ENCODE data around the gene ANKHD1.

Gene ANKHD1, protein sequence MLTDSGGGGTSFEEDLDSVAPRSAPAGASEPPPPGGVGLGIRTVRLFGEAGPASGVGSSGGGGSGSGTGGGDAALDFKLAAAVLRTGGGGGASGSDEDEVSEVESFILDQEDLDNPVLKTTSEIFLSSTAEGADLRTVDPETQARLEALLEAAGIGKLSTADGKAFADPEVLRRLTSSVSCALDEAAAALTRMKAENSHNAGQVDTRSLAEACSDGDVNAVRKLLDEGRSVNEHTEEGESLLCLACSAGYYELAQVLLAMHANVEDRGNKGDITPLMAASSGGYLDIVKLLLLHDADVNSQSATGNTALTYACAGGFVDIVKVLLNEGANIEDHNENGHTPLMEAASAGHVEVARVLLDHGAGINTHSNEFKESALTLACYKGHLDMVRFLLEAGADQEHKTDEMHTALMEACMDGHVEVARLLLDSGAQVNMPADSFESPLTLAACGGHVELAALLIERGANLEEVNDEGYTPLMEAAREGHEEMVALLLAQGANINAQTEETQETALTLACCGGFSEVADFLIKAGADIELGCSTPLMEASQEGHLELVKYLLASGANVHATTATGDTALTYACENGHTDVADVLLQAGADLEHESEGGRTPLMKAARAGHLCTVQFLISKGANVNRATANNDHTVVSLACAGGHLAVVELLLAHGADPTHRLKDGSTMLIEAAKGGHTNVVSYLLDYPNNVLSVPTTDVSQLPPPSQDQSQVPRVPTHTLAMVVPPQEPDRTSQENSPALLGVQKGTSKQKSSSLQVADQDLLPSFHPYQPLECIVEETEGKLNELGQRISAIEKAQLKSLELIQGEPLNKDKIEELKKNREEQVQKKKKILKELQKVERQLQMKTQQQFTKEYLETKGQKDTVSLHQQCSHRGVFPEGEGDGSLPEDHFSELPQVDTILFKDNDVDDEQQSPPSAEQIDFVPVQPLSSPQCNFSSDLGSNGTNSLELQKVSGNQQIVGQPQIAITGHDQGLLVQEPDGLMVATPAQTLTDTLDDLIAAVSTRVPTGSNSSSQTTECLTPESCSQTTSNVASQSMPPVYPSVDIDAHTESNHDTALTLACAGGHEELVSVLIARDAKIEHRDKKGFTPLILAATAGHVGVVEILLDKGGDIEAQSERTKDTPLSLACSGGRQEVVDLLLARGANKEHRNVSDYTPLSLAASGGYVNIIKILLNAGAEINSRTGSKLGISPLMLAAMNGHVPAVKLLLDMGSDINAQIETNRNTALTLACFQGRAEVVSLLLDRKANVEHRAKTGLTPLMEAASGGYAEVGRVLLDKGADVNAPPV (N-terminal part only)

GRCh38 chr5:140401362-140402257 is at the start of gene ANKHD1:
Gene ANKHD1, plus strand, starts transcription at chr5:140401833. Its CDS starts 135 bp downstream, at chr5:140401968.
- H3K4me3 ChIP-seq (ENCODE audit: low read length) = peak within 1 kb of the TSS; percentile 79
- no peak for TF ChIP-seq ZNF274 (IDR thresholded peaks at IDR 0.05; ENCODE audit: low read depth, low read length)

DNA sequence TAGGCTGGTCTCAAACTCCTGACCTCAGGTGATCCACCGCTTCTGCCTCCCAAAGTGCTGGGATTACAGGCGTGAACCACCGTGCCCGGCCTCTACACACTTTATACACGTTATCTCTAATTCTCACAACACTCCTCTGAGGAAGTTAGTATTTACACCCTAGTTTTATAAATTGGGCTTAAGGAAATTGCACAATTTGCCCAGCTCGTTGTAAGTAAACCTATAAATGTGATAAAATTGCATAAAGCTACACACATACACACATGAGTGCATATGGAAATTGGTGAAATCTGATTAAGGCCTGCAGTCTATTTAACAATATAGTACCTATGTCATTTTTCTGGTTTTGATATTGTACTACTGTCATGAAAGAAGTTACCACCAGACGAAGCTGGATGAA is 46.1 kb upstream of the ANKHD1 start:
- TF ChIP-seq ZNF274 (IDR thresholded peaks at IDR 0.05; ENCODE audit: low read depth, low read length) = no peak

GRCh38 chr5:140356853-140357725 is 44.5 kb upstream of the ANKHD1 start:
- TF ChIP-seq ZNF274 (IDR thresholded peaks at IDR 0.05; ENCODE audit: low read depth, low read length) = no peak
- H3K4me3 ChIP-seq (ENCODE audit: low read length) = no peak overlapping the region

More for the DNA sequence above, 46.1 kb upstream of the ANKHD1 start:
- H3K4me3 ChIP-seq (ENCODE audit: low read length) = no peak overlapping the region

DNA sequence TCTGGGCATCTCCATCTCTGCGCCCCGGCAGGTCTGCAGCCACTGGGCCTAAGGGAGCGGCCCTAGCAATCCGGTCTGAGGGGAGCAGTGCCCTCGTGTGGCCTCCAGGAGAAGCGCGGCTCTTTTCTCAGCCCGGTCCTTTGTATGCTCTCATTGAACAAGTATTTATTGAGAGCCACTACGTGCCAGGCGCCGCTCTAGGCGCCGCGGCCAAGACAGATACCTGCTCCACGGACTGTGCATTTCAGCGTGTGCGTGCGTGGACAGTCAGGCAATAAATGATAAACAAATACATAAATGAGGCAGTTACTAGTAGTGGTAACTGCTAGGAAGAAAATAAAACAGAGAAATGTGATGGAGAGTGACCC is 43.9 kb upstream of the ANKHD1 start:
- H3K4me3 ChIP-seq (ENCODE audit: low read length) = no peak overlapping the region
- TF ChIP-seq ZNF274 (IDR thresholded peaks at IDR 0.05; ENCODE audit: low read depth, low read length) = no peak

- TF ChIP-seq ZNF274 (IDR thresholded peaks at IDR 0.05; ENCODE audit: low read depth, low read length) = no peak
- no peak overlapping the region for H3K4me3 ChIP-seq (ENCODE audit: low read length)
These were observed 42.8 kb upstream of the ANKHD1 start for GRCh38 chr5:140358738-140359310.

DNA sequence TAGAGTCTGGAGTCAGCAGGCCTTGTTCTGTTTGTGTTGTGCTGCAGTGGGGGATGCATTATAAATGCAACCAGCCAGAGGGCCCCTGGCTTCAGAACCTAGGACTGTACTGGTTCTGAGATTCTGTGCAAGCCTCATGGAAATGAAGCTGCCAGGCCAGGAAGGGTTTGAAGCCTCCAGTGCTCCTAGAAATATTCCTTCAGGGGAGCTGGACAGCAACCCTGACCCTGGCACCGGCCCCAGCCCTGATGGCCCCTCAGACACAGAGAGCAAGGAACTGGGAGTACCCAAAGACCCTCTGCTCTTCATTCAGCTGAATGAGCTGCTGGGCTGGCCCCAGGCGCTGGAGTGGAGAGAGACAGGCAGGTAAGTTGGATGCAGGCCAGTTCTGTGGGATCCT is 41.5 kb upstream of the ANKHD1 start, which contains the start of gene SLC4A9:
SLC4A9 (plus strand) TSS at position 94 of the 400 bp plus-strand sequence; CDS start at position 137, 43 bp downstream.
- no peak within 1 kb of the TSS for H3K4me3 ChIP-seq (ENCODE audit: low read length)
- no peak for TF ChIP-seq ZNF274 (IDR thresholded peaks at IDR 0.05; ENCODE audit: low read depth, low read length)

- TF ChIP-seq ZNF274 (IDR thresholded peaks at IDR 0.05; ENCODE audit: low read depth, low read length) = no peak
- no peak overlapping the region for H3K4me3 ChIP-seq (ENCODE audit: low read length)
These were observed 40.8 kb upstream of the ANKHD1 start for GRCh38 chr5:140360681-140361479.

DNA sequence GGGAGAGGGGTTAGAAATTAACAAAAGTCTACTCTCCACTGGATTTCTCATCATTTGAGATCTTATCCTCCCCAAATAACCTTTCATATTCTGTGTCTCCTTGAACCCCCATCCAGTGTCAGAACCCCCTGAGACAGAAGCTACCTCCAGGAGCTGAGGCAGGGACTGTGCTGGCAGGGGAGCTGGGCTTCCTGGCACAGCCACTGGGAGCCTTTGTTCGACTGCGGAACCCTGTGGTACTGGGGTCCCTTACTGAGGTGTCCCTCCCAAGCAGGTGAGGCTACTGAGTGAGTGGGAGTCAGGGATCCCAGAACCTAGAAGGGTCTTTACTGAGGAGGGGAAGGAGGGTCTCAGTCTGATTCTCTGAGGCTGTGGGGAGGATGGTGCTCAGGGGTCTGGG is 39.7 kb upstream of the ANKHD1 start:
- H3K4me3 ChIP-seq (ENCODE audit: low read length) = no peak overlapping the region
- no peak for TF ChIP-seq ZNF274 (IDR thresholded peaks at IDR 0.05; ENCODE audit: low read depth, low read length)

DNA sequence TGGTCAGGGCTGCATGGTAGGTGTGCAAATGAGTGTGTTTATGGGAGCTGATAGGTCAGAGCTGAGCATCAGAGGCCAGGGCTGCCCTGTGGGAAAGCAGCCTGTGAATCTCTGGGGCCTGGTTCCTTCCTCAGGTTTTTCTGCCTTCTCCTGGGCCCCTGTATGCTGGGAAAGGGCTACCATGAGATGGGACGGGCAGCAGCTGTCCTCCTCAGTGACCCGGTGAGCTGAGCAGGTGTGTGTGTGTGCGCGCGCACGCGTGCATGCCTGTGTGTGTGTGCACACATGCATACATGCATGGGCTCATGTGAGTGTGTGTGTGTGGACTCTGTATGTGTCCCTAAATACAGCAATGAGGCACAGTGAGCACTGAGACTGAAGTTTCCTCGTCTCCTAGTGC is 39.3 kb upstream of the ANKHD1 start:
- no peak overlapping the region for H3K4me3 ChIP-seq (ENCODE audit: low read length)
- TF ChIP-seq ZNF274 (IDR thresholded peaks at IDR 0.05; ENCODE audit: low read depth, low read length) = no peak

DNA sequence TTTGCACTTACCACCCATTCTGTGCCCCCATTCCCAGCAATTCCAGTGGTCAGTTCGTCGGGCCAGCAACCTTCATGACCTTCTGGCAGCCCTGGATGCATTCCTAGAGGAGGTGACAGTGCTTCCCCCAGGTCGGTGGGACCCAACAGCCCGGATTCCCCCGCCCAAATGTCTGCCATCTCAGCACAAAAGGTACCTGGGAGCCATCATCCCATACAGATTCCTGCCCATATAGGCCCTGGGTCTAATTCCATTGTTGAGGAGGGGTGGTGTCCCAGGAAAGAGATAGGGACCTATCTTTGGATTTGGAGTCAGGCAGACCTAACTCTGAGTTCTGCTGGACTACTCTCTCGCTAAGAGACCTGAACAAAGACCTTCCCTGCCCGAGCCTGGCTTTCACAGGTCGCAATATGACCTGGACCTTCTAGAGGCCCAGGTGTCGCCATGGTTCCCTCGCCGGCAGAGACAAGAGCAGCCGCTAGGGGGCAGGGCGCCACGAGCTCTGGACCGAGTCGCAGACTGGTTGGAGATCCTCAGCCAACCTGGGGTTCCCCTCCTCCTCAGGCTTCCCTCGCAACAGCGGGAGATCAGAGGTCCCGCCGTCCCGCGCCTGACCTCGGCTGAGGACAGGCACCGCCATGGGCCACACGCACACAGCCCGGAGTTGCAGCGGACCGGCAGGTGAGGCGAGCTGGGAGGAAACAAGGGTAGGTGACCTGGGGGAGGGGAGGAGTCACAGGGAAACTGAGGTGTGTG is 38.6 kb upstream of the ANKHD1 start:
- H3K4me3 ChIP-seq (ENCODE audit: low read length) = peak overlapping the region; percentile 28; the same call in 1 of the 2 replicates
- TF ChIP-seq ZNF274 (IDR thresholded peaks at IDR 0.05; ENCODE audit: low read depth, low read length) = no peak

Data from GM08714 (cell line).